GM13976 (cell line): Measurements from ENCODE around the gene DNASE2.

Experiments used
- DNase-seq: peaks from one replicate; pipeline ENCODE4 v3.0.0; 2012; ENCODE audit warnings: low spot score
- in situ Hi-C: fragments of 300-500 bp; cut with MboI; formaldehyde crosslinking; loops from one replicate; pipeline ENCODE4 v1.12.0; 2022; ENCODE audit warnings: low sequenced_read_pairs, mixed read lengths, inconsistent platforms; ENCODE audit not compliant: unreplicated experiment
- TF ChIP-seq, protein P1 (sequence below): IDR thresholded peaks from 2 replicates; pipeline ENCODE4 v1.5.1; 2012; ENCODE audit warnings: borderline replicate concordance, mild to moderate bottlenecking; ENCODE audit not compliant: insufficient read depth; ENCODE audit errors: extremely low read depth, missing control alignments, control extremely low read depth

Gene DNASE2

GRCh38 chr19:12880551-12881171 is 588 bp downstream of the DNASE2 start:
- TF ChIP-seq, protein P1, sequence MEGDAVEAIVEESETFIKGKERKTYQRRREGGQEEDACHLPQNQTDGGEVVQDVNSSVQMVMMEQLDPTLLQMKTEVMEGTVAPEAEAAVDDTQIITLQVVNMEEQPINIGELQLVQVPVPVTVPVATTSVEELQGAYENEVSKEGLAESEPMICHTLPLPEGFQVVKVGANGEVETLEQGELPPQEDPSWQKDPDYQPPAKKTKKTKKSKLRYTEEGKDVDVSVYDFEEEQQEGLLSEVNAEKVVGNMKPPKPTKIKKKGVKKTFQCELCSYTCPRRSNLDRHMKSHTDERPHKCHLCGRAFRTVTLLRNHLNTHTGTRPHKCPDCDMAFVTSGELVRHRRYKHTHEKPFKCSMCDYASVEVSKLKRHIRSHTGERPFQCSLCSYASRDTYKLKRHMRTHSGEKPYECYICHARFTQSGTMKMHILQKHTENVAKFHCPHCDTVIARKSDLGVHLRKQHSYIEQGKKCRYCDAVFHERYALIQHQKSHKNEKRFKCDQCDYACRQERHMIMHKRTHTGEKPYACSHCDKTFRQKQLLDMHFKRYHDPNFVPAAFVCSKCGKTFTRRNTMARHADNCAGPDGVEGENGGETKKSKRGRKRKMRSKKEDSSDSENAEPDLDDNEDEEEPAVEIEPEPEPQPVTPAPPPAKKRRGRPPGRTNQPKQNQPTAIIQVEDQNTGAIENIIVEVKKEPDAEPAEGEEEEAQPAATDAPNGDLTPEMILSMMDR: no peak
- in situ Hi-C loops: no loop called here
- no peak for DNase-seq

DNA sequence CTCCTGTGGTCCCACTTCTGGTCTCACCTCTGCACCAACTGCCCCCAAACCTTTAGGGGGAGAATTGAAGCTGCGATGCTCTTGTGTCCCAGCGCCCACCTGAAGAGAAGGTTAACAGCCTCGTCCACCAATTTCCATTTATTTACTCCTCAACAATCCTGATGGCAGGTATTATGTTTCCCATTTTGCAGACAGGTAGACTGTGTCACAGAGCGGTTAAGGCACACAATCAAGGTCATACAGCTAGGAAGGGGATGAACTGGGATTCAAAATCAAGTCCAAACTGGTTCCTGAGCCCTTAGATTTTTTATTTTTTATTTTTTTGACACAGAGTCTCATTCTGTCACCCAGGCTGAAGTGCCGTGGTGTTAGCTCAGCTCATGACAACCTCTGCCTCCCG is 6.2 kb downstream of the DNASE2 start:
- in situ Hi-C loops: no loop called here
- no peak for DNase-seq
- TF ChIP-seq, protein P1: no peak

GRCh38 chr19:12873891-12874745 is 7.1 kb downstream of the DNASE2 start:
- TF ChIP-seq, protein P1: no peak
- in situ Hi-C loops: no loop called here
- DNase-seq: no peak

GRCh38 chr19:12872941-12873890 is 8.0 kb downstream of the DNASE2 start:
- in situ Hi-C loops: no loop called here
- DNase-seq: peak; percentile 79
- TF ChIP-seq, protein P1: peak; percentile 2

- DNase-seq: no peak
- TF ChIP-seq, protein P1: no peak
- in situ Hi-C loops: no loop called here
Observed at GRCh38 chr19:12872255-12872654, 9.0 kb downstream of the DNASE2 start.

- DNase-seq: no peak
- TF ChIP-seq, protein P1: no peak
- in situ Hi-C loops: no loop called here
Observed at GRCh38 chr19:12871681-12872080, 9.6 kb downstream of the DNASE2 start.
